H9 (cell line): ENCODE results near the gene RPL37. TPM values are rescaled to one million over a fixed set of nuclear protein-coding genes. Genes with fewer than 3 reads are reported as not detected.

ENCODE experiments used
- DNase-seq: peaks from one replicate; pipeline ENCODE4 v3.0.0-alpha.2; 2017
- H2AFZ ChIP-seq: one replicate; pipeline ENCODE4 v1.6.1; 2013; ENCODE audit warnings: mild to moderate bottlenecking, low read length, control low read depth, moderate library complexity
- H2AK5ac ChIP-seq: 2 replicates; pipeline ENCODE4 v1.6.1; 2013; ENCODE audit warnings: low read length, control low read depth, mixed read lengths; ENCODE audit not compliant: insufficient read length
- H2BK120ac ChIP-seq: one replicate; pipeline ENCODE4 v1.6.1; 2013; ENCODE audit warnings: low read depth, mild to moderate bottlenecking, low read length, control low read depth, inconsistent platforms; ENCODE audit not compliant: poor library complexity, severe bottlenecking
- H2BK12ac ChIP-seq: 2 replicates; pipeline ENCODE4 v1.6.1; 2013; ENCODE audit warnings: low read length, control low read depth, mixed read lengths, low read depth; ENCODE audit not compliant: insufficient read length
- H2BK15ac ChIP-seq: 2 replicates; pipeline ENCODE4 v1.6.1; 2013; ENCODE audit warnings: low read depth, low read length, control low read depth
- H2BK20ac ChIP-seq: one replicate; pipeline ENCODE4 v1.6.1; 2013; ENCODE audit warnings: low read depth, mild to moderate bottlenecking, low read length, control low read depth, inconsistent platforms; ENCODE audit not compliant: poor library complexity, severe bottlenecking
- H2BK5ac ChIP-seq: 2 replicates; pipeline ENCODE4 v1.6.1; 2013; ENCODE audit warnings: low read length, control low read depth, mixed read lengths; ENCODE audit not compliant: insufficient read length
- H3K14ac ChIP-seq: 2 replicates; pipeline ENCODE4 v1.6.1; 2013; ENCODE audit warnings: low read length, control low read depth; ENCODE audit not compliant: insufficient read depth
- H3K18ac ChIP-seq: 2 replicates; pipeline ENCODE4 v1.6.1; 2013; ENCODE audit warnings: low read depth, mild to moderate bottlenecking, mixed read lengths, low read length, control low read depth; ENCODE audit not compliant: insufficient read length
- H3K23ac ChIP-seq: 2 replicates; pipeline ENCODE4 v1.6.1; 2013; ENCODE audit warnings: low read length, control low read depth, mixed read lengths, low read depth; ENCODE audit not compliant: insufficient read length
- H3K23me2 ChIP-seq: 2 replicates; pipeline ENCODE4 v1.6.1; 2013; ENCODE audit warnings: low read depth, mild to moderate bottlenecking, mixed read lengths, low read length, control low read depth; ENCODE audit not compliant: insufficient read length, poor library complexity, severe bottlenecking
- H3K27ac ChIP-seq: 2 replicates; pipeline ENCODE4 v1.5.1; 2013; ENCODE audit warnings: low read length, control low read depth, mixed read lengths, low read depth; ENCODE audit not compliant: insufficient read length
- H3K27me3 ChIP-seq: 2 replicates; pipeline ENCODE4 v1.6.1; 2013; ENCODE audit warnings: low read length, control low read depth, inconsistent platforms; ENCODE audit not compliant: insufficient read depth
- H3K4ac ChIP-seq: 2 replicates; pipeline ENCODE4 v1.6.1; 2013; ENCODE audit warnings: low read depth, mild to moderate bottlenecking, control low read depth, inconsistent platforms, low read length, moderate library complexity
- H3K4me1 ChIP-seq: 2 replicates; pipeline ENCODE4 v1.6.1; 2013; ENCODE audit warnings: low read length, control low read depth, inconsistent platforms; ENCODE audit not compliant: insufficient read depth
- H3K4me2 ChIP-seq: 2 replicates; pipeline ENCODE4 v1.6.1; 2013; ENCODE audit warnings: low read length, control low read depth, mixed read lengths; ENCODE audit not compliant: insufficient read length, insufficient read depth
- H3K56ac ChIP-seq: 2 replicates; pipeline ENCODE4 v1.6.1; 2013; ENCODE audit warnings: low read depth, mild to moderate bottlenecking, mixed read lengths, low read length, control low read depth; ENCODE audit not compliant: insufficient read length
- H3K79me1 ChIP-seq: 2 replicates; pipeline ENCODE4 v1.6.1; 2013; ENCODE audit warnings: low read depth, mild to moderate bottlenecking, moderate library complexity, low read length, control low read depth, inconsistent platforms; ENCODE audit not compliant: insufficient read depth, poor library complexity, severe bottlenecking
- H3K79me2 ChIP-seq: 2 replicates; pipeline ENCODE4 v1.6.1; 2013; ENCODE audit warnings: low read length, control low read depth, inconsistent platforms; ENCODE audit not compliant: insufficient read depth
- H3K9ac ChIP-seq: 2 replicates; pipeline ENCODE4 v1.6.1; 2013; ENCODE audit warnings: low read length, control low read depth, mixed read lengths; ENCODE audit not compliant: insufficient read length; ENCODE audit errors: extremely low read depth
- H3K9me3 ChIP-seq: one replicate; pipeline ENCODE4 v1.6.1; 2013; ENCODE audit warnings: low read depth, low read length, inconsistent platforms; ENCODE audit not compliant: control insufficient read depth
- H3T11ph ChIP-seq: one replicate; pipeline ENCODE4 v1.6.1; 2013; ENCODE audit warnings: mild to moderate bottlenecking, low read length, control low read depth, inconsistent platforms
- H4K20me1 ChIP-seq: one replicate; pipeline ENCODE4 v1.6.1; 2013; ENCODE audit not compliant: control insufficient read depth, insufficient read length, insufficient read depth
- H4K5ac ChIP-seq: 2 replicates; pipeline ENCODE4 v1.6.1; 2013; ENCODE audit warnings: low read depth, mild to moderate bottlenecking, mixed read lengths, low read length, control low read depth; ENCODE audit not compliant: insufficient read length
- H4K8ac ChIP-seq: replicated peaks from 2 replicates; pipeline ENCODE4 v1.6.1; 2013; ENCODE audit warnings: low read length, control low read depth, mixed read lengths, low read depth; ENCODE audit not compliant: insufficient read length
- H4K91ac ChIP-seq: 2 replicates; pipeline ENCODE4 v1.6.1; 2013; ENCODE audit warnings: low read depth, mild to moderate bottlenecking, moderate library complexity, mixed read lengths, low read length, control low read depth; ENCODE audit not compliant: insufficient read length
- H3K27ac Mint-ChIP-seq, 3 experiments: 2 replicates in 2 of 3; 3 replicates in 1 of 3; pipeline ENCODE4 v1.8.0; 2020 to 2021; ENCODE audit warnings: mixed read lengths in 3 of 3, mild to moderate bottlenecking in 1 of 3, moderate library complexity in 1 of 3
- H3K27me3 Mint-ChIP-seq: 2 replicates; pipeline ENCODE4 v1.8.0; 2021; ENCODE audit warnings: low read depth, mild to moderate bottlenecking, moderate library complexity, mixed read lengths
- H3K36me3 Mint-ChIP-seq, 3 experiments: 2 replicates in 2 of 3; 3 replicates in 1 of 3; pipeline ENCODE4 v1.8.0; 2020 to 2021; ENCODE audit warnings: low read depth in 3 of 3, mixed read lengths in 3 of 3; ENCODE audit not compliant: insufficient read depth in 1 of 3
- H3K4me1 Mint-ChIP-seq, 2 experiments: 2 replicates each; pipeline ENCODE4 v1.8.0; 2020; ENCODE audit warnings: mixed read lengths in 2 of 2
- H3K4me3 Mint-ChIP-seq, 2 experiments: 2 replicates in 1 of 2; 3 replicates in 1 of 2; pipeline ENCODE4 v1.8.0; 2020 to 2021; ENCODE audit warnings: mild to moderate bottlenecking in 2 of 2, mixed read lengths in 2 of 2, moderate library complexity in 1 of 2
- H3K9me3 Mint-ChIP-seq, 2 experiments: 2 replicates in 1 of 2; 3 replicates in 1 of 2; pipeline ENCODE4 v1.8.0; 2020; ENCODE audit warnings: mild to moderate bottlenecking in 2 of 2, mixed read lengths in 2 of 2, moderate library complexity in 1 of 2
- CTCF ChIP-seq: fragments of 200-600 bp; sonication (generic); conservative IDR thresholded peaks from 3 replicates; pipeline ENCODE4 v1.8.0; 2021; ENCODE audit warnings: antibody characterized with exemption, mild to moderate bottlenecking
- WGBS: extraction: QIAGEN DNeasy Blood & Tissue Kit; methylation state at CpG from one replicate; pipeline ENCODE4 v1.1.7; 2013; ENCODE audit warnings: missing lambda C conversion rate, low lambda C conversion rate, mixed read lengths; ENCODE audit not compliant: insufficient read length; ENCODE audit errors: extremely low coverage; 5-methylcytosine and 5-hydroxymethylcytosine counted together
- total RNA-seq: library from RNA; stranded (reverse); gene quantifications from 2 replicates; pipeline ENCODE4 v1.2.1, GENCODE V29; 2021

RPL37 gene
- total RNA-seq, 1 experiment from 2014 or later, result 1,735 TPM

- no peak overlapping the region for H3K4ac ChIP-seq
- H3K4me3 Mint-ChIP-seq, result no peak overlapping the region
- peaks cover 11% of the 10 kb centered on the region; the same call in 1 of the 2 replicates for H3K79me2 ChIP-seq
- no peak overlapping the region for H3K18ac ChIP-seq
- no peak overlapping the region for H3K23ac ChIP-seq
- no peak for DNase-seq
- H3K36me3 Mint-ChIP-seq, result peaks cover 20 to 21% (median 20%) of the 10 kb centered on the region in 3 experiments
- no peaks in the 10 kb centered on the region for H4K20me1 ChIP-seq
- H2BK120ac ChIP-seq, result no peak overlapping the region
- no peak overlapping the region for H3K4me2 ChIP-seq
- H4K5ac ChIP-seq, result no peak overlapping the region
- peaks cover 3 to 6% of the 10 kb centered on the region in 2 experiments; a peak in 2 of 5 replicates for H3K9me3 Mint-ChIP-seq
- no peaks in the 10 kb centered on the region for H3K4me1 ChIP-seq
- TF ChIP-seq CTCF, result no peak
- no peak overlapping the region for H2AFZ ChIP-seq
- H2BK12ac ChIP-seq, result no peak overlapping the region
- no CpG with 5 or more reads among the region's 6 CpGs for WGBS
- H2BK5ac ChIP-seq, result no peak overlapping the region
- H3K23me2 ChIP-seq, result peaks cover 28% of the 10 kb centered on the region
- no peak overlapping the region for H3K9ac ChIP-seq
- no peaks in the 10 kb centered on the region for H3K27me3 Mint-ChIP-seq
- peaks cover 11 to 36% of the 10 kb centered on the region in 2 experiments for H3K4me1 Mint-ChIP-seq
- no peak overlapping the region for H3K56ac ChIP-seq
- H4K91ac ChIP-seq, result no peak overlapping the region
- H2BK15ac ChIP-seq, result no peak overlapping the region
- H3K79me1 ChIP-seq, result no peaks in the 10 kb centered on the region
- no peak overlapping the region for H3K27ac Mint-ChIP-seq
- no peak overlapping the region for H4K8ac ChIP-seq
- no peak overlapping the region for H2BK20ac ChIP-seq
- H3K27me3 ChIP-seq, result no peaks in the 10 kb centered on the region
- H2AK5ac ChIP-seq, result no peak overlapping the region
- no peak overlapping the region for H3K14ac ChIP-seq
- H3K9me3 ChIP-seq, result no peaks in the 10 kb centered on the region
- no peak overlapping the region for H3T11ph ChIP-seq
- H3K27ac ChIP-seq, result no peak overlapping the region
Measured at GRCh38 chr5:40838086-40838485, 3.1 kb upstream of the RPL37 start.
